Neural progenitor cell (in vitro differentiated cells): ENCODE data around the gene CCDC3. TPM values are rescaled to one million over a fixed set of nuclear protein-coding genes. Genes with fewer than 3 reads are reported as not detected.

Experiments used
- DNase-seq: peaks from one replicate; pipeline ENCODE4 v3.0.0-alpha.2; 2016; ENCODE audit warnings: low spot score
- H2AFZ ChIP-seq: fragments of 200-600 bp; sonication (generic); replicated peaks from 2 replicates; pipeline ENCODE4 v1.6.1; 2016; ENCODE audit warnings: antibody characterized with exemption
- H3F3A ChIP-seq: fragments of 200-600 bp; sonication (generic); 2 replicates; pipeline ENCODE4 v1.6.1; 2016; ENCODE audit warnings: antibody characterized with exemption, low read depth
- H3K27ac ChIP-seq: fragments of 200-600 bp; sonication (generic); 2 replicates; pipeline ENCODE4 v1.5.1; 2016; ENCODE audit warnings: mild to moderate bottlenecking
- H3K27me3 ChIP-seq: fragments of 200-600 bp; sonication (generic); 2 replicates; pipeline ENCODE4 v1.6.1; 2016; ENCODE audit warnings: mild to moderate bottlenecking, moderate library complexity
- H3K36me3 ChIP-seq: fragments of 200-600 bp; sonication (generic); 2 replicates; pipeline ENCODE4 v1.5.1; 2016
- H3K4me1 ChIP-seq: fragments of 200-600 bp; sonication (generic); 2 replicates; pipeline ENCODE4 v1.6.1; 2016; ENCODE audit warnings: mixed run types
- H3K4me2 ChIP-seq: fragments of 200-600 bp; sonication (generic); 2 replicates; pipeline ENCODE4 v1.6.1; 2016
- H3K4me3 ChIP-seq: fragments of 200-600 bp; sonication (generic); 2 replicates; pipeline ENCODE4 v1.5.1; 2016
- H3K79me2 ChIP-seq: fragments of 200-600 bp; sonication (generic); 2 replicates; pipeline ENCODE4 v1.6.1; 2016; ENCODE audit warnings: low read depth
- H3K9ac ChIP-seq: fragments of 200-600 bp; sonication (generic); 2 replicates; pipeline ENCODE4 v1.6.1; 2016
- H3K9me3 ChIP-seq: fragments of 200-600 bp; sonication (generic); 2 replicates; pipeline ENCODE4 v1.5.1; 2016; ENCODE audit warnings: low read depth
- H4K20me1 ChIP-seq: fragments of 200-600 bp; sonication (generic); 2 replicates; pipeline ENCODE4 v1.6.1; 2016; ENCODE audit warnings: low read depth
- H3K27ac Mint-ChIP-seq: 3 replicates; pipeline ENCODE4 v1.8.0; 2021; ENCODE audit warnings: mixed read lengths
- H3K27me3 Mint-ChIP-seq: 2 replicates; pipeline ENCODE4 v1.8.0; 2022; ENCODE audit warnings: low read depth, mild to moderate bottlenecking, inconsistent platforms, moderate library complexity, mixed read lengths; ENCODE audit not compliant: insufficient read depth
- H3K36me3 Mint-ChIP-seq: 3 replicates; pipeline ENCODE4 v1.8.0; 2021; ENCODE audit warnings: mixed read lengths
- H3K4me1 Mint-ChIP-seq: 3 replicates; pipeline ENCODE4 v1.8.0; 2021; ENCODE audit warnings: mixed read lengths
- H3K4me3 Mint-ChIP-seq: 3 replicates; pipeline ENCODE4 v1.8.0; 2021; ENCODE audit warnings: mild to moderate bottlenecking, moderate library complexity, mixed read lengths
- H3K9me3 Mint-ChIP-seq: 3 replicates; pipeline ENCODE4 v1.8.0; 2020; ENCODE audit warnings: mixed read lengths
- EZH2 ChIP-seq: fragments of 200-600 bp; sonication (generic); IDR thresholded peaks from 2 replicates; pipeline ENCODE4 v1.6.1; 2017; ENCODE audit warnings: antibody characterized with exemption, mild to moderate bottlenecking, moderate library complexity
- EZH2phosphoT487 ChIP-seq: fragments of 200-600 bp; sonication (generic); IDR thresholded peaks from 2 replicates; pipeline ENCODE4 v1.6.1; 2017; ENCODE audit warnings: antibody characterized with exemption
- total RNA-seq: library from RNA; depleted of rRNA; stranded (reverse); fragments of >200 nt; gene quantifications from 2 replicates; pipeline ENCODE4 v1.2.3, GENCODE V29; 2015; ENCODE audit warnings: low replicate concordance
- TF ChIP-seq, protein P1 (sequence below): fragments of 200-600 bp; sonication (generic); IDR thresholded peaks from 2 replicates; pipeline ENCODE4 v1.5.1; 2017; ENCODE audit warnings: antibody characterized with exemption, mild to moderate bottlenecking

CCDC3 gene
- total RNA-seq, 1 donor from 2014 or later = not detected

DNA sequence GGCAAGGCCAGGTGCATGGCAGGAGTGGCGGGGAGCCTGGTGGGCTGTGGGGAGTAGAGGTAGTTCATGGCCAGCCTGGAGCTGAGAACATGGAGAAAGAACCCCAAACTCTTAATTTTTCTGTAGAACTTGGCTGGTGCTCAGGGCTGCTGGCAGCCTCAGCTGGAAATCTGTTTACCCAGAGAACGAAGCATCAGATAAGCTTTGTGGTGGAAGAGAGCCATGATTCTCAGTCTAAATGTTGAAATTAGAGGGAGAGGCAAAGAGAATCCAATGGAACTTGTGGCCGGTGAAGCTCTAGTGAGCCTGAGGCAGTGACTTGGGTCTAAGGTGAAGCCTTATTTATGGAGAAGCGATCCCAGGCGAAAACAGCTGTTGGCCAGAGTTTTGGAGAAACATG lies 126.4 kb downstream of the CCDC3 start:
- Histone ChIP-seq H3K9me3 (no peaks in the 10 kb centered on the region), H3K4me2 (no peak overlapping the region), H2AFZ (no peak overlapping the region), H3K27me3 (no peaks in the 10 kb centered on the region), H3K4me1 (no peaks in the 10 kb centered on the region), H3K9ac (no peak overlapping the region), H3K4me3 (no peak overlapping the region), H3K27ac (no peak overlapping the region), H3K79me2 (no peaks in the 10 kb centered on the region), H3F3A (no peaks in the 10 kb centered on the region), H3K36me3 (no peaks in the 10 kb centered on the region), H4K20me1 (no peaks in the 10 kb centered on the region)
- no peak overlapping the region for H3K4me3 Mint-ChIP-seq
- no peak for DNase-seq
- H3K9me3 Mint-ChIP-seq = peaks cover 3% of the 10 kb centered on the region
- peaks cover 6% of the 10 kb centered on the region for H3K27me3 Mint-ChIP-seq
- TF ChIP-seq EZH2phosphoT487 (no peak), EZH2 (no peak)
- TF ChIP-seq, protein P1, sequence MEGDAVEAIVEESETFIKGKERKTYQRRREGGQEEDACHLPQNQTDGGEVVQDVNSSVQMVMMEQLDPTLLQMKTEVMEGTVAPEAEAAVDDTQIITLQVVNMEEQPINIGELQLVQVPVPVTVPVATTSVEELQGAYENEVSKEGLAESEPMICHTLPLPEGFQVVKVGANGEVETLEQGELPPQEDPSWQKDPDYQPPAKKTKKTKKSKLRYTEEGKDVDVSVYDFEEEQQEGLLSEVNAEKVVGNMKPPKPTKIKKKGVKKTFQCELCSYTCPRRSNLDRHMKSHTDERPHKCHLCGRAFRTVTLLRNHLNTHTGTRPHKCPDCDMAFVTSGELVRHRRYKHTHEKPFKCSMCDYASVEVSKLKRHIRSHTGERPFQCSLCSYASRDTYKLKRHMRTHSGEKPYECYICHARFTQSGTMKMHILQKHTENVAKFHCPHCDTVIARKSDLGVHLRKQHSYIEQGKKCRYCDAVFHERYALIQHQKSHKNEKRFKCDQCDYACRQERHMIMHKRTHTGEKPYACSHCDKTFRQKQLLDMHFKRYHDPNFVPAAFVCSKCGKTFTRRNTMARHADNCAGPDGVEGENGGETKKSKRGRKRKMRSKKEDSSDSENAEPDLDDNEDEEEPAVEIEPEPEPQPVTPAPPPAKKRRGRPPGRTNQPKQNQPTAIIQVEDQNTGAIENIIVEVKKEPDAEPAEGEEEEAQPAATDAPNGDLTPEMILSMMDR = no peak
- no peaks in the 10 kb centered on the region for H3K4me1 Mint-ChIP-seq
- H3K36me3 Mint-ChIP-seq = no peaks in the 10 kb centered on the region
- no peak overlapping the region for H3K27ac Mint-ChIP-seq

DNA sequence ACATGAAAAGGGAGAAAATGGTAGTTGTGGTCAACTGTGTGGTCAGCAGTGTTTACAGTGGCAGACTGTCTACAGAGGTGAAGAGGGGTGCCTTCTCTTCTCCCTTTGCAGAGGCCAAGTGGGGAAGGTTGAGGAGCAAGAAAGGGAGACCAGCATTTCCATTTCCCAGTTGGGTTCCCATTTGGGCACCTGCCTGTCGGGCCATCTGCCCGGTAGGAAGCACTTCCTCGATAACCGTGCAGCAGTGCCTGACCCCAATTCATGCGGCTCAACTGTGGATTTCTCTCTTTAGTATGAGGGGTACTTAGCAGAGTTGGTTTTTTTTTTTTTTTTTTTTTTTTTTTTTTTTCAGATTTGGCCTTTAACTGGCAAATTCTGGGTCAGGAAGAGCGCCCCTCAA lies 127.0 kb downstream of the CCDC3 start:
- H3K9me3 ChIP-seq = no peaks in the 10 kb centered on the region
- no peak overlapping the region for H3K27ac ChIP-seq
- TF ChIP-seq EZH2 = no peak
- TF ChIP-seq, protein P1 = no peak
- TF ChIP-seq EZH2phosphoT487 = no peak
- no peaks in the 10 kb centered on the region for H3F3A ChIP-seq
- Mint-ChIP-seq H3K36me3 (no peaks in the 10 kb centered on the region), H3K4me1 (no peaks in the 10 kb centered on the region), H3K9me3 (no peaks in the 10 kb centered on the region), H3K27ac (no peak overlapping the region), H3K4me3 (no peak overlapping the region), H3K27me3 (peaks cover 6% of the 10 kb centered on the region)
- H3K27me3 ChIP-seq = no peaks in the 10 kb centered on the region
- H3K4me1 ChIP-seq = no peaks in the 10 kb centered on the region
- no peak overlapping the region for H2AFZ ChIP-seq
- H4K20me1 ChIP-seq = no peaks in the 10 kb centered on the region
- H3K4me3 ChIP-seq = no peak overlapping the region
- H3K4me2 ChIP-seq = no peak overlapping the region
- H3K36me3 ChIP-seq = no peaks in the 10 kb centered on the region
- no peak for DNase-seq
- H3K9ac ChIP-seq = no peak overlapping the region
- H3K79me2 ChIP-seq = no peaks in the 10 kb centered on the region

- Histone ChIP-seq H3K27me3 (no peaks in the 10 kb centered on the region), H3K4me2 (no peak overlapping the region), H3K27ac (no peak overlapping the region), H3K9ac (no peak overlapping the region), H3F3A (no peaks in the 10 kb centered on the region), H3K4me1 (no peaks in the 10 kb centered on the region), H3K9me3 (no peaks in the 10 kb centered on the region), H4K20me1 (no peaks in the 10 kb centered on the region), H3K36me3 (no peaks in the 10 kb centered on the region), H3K4me3 (no peak overlapping the region), H2AFZ (no peak overlapping the region), H3K79me2 (no peaks in the 10 kb centered on the region)
- TF ChIP-seq, protein P1 = no peak
- no peak for TF ChIP-seq EZH2
- TF ChIP-seq EZH2phosphoT487 = no peak
- H3K27me3 Mint-ChIP-seq = peaks cover 4% of the 10 kb centered on the region
- no peak overlapping the region for H3K27ac Mint-ChIP-seq
- H3K4me3 Mint-ChIP-seq = no peak overlapping the region
- H3K9me3 Mint-ChIP-seq = no peaks in the 10 kb centered on the region
- no peaks in the 10 kb centered on the region for H3K4me1 Mint-ChIP-seq
- H3K36me3 Mint-ChIP-seq = no peaks in the 10 kb centered on the region
- no peak for DNase-seq
These were observed 128.3 kb downstream of the CCDC3 start for GRCh38 chr10:12873172-12873571.
